HG02588 (cell line): ENCODE measurements around the gene MPV17L2.

Source experiments
- ATAC-seq: cut with Tn5 transposase; IDR thresholded peaks from one replicate; pipeline ENCODE4 v1.9.1; 2021; ENCODE audit warnings: mild to moderate bottlenecking, moderate library complexity; ENCODE audit not compliant: unreplicated experiment

The MPV17L2 gene

GRCh38 chr19:18160493-18160970 lies 32.5 kb upstream of the MPV17L2 start:
- ATAC-seq = no peak

GRCh38 chr19:18160971-18161635 lies 31.9 kb upstream of the MPV17L2 start:
- peak; percentile 64 for ATAC-seq

DNA sequence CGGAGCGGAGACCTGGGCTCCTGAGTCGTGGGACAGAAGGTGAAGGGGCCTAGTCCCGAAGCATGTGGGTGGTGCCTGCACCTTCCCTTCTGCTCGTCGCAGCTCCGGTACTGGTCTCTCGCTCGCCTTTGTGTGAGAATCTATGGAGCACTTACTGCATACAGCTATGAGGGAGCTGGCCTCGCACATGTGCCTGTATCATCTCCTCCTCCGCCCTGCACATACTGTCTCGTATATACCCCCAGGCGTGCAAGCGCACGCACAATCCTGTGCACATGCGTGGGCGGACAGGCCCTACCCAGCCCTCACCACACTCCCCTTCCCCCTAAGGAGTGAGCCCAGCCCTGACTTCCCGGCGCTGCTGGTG lies 31.4 kb upstream of the MPV17L2 start:
- ATAC-seq = peak; percentile 22

DNA sequence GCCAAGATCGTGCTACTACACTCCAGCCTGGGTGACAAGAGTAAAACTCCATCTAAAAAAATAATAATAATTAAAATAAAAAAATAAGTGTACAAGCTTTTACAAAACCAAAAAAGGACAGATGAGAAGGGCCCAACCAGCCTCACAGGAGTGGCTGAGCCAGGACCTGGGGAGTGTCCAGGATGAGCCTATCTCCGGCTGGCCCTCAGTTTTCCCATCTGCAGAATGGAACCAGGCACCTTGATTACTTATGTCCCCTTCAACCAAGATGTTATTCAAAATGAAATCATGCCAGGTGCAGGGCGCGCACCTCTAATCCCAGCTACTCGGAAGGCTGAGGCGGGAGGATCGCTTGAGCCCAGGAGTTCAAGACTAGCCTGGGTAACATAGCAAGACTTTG lies 28.9 kb upstream of the MPV17L2 start:
- ATAC-seq = no peak

DNA sequence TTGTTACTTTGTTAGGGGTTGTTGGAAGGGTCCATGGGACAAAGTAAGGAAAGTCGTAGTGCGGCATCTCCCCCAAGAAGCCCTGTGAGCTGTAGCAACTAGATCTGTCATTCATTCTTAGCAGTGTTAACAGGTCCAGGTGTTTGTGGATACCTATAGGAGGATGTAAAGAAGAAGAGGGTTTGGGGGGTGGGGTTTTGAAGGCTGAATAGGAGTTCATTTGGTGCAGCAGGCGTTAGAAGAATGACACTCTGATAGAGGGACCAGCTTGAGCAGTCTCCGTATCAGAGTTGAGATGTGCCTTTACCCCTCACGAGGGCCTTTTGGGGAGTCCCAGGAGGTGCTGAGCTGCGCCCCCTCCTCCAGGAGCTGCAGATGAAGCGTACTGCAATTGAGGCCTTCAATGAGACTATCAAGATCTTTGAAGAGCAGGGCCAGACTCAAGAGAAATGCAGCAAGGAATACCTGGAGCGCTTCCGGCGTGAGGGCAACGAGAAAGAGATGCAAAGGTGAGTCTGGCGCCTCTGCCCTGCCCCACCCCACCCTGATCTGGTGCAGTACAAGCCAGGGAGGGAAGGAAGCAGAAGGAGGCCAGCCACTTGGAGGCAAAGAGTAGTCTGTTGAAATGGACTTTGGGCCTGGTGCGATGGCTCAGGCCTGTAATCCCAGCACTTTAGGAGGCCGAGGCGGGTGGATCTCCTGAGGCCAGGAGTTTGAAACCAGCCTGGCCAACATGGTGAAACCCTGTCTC lies 27.0 kb upstream of the MPV17L2 start:
- no peak for ATAC-seq

GRCh38 chr19:18167011-18167410 lies 26.0 kb upstream of the MPV17L2 start:
- no peak for ATAC-seq

- ATAC-seq = no peak
Measured at GRCh38 chr19:18167975-18168645, 24.9 kb upstream of the MPV17L2 start.

DNA sequence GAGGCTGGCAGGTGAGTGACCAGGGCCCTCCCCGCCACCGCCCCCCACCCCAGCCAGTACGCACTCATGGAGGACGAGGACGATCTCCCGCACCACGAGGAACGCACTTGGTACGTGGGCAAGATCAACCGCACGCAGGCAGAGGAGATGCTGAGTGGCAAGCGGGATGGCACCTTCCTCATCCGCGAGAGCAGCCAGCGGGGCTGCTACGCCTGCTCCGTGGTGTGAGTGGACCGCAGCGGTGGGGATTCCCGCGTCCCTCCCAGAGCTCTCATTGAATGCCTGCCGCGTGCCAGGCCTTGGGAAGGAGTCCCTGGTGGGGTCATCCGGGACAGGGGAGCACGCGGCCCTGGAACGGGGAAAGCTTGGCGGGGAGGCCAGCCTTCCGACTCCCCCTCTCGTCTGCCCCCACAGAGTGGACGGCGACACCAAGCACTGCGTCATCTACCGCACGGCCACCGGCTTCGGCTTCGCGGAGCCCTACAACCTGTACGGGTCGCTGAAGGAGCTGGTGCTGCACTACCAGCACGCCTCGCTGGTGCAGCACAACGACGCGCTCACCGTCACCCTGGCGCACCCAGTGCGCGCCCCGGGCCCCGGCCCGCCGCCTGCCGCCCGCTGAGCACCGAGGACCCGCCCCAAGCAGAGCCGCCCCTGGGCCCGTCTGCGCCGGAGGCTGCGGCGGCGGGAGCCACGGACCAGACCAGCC lies 24.2 kb upstream of the MPV17L2 start:
- no peak for ATAC-seq

- no peak for ATAC-seq
Measured at GRCh38 chr19:18170714-18171255, 22.2 kb upstream of the MPV17L2 start.

DNA sequence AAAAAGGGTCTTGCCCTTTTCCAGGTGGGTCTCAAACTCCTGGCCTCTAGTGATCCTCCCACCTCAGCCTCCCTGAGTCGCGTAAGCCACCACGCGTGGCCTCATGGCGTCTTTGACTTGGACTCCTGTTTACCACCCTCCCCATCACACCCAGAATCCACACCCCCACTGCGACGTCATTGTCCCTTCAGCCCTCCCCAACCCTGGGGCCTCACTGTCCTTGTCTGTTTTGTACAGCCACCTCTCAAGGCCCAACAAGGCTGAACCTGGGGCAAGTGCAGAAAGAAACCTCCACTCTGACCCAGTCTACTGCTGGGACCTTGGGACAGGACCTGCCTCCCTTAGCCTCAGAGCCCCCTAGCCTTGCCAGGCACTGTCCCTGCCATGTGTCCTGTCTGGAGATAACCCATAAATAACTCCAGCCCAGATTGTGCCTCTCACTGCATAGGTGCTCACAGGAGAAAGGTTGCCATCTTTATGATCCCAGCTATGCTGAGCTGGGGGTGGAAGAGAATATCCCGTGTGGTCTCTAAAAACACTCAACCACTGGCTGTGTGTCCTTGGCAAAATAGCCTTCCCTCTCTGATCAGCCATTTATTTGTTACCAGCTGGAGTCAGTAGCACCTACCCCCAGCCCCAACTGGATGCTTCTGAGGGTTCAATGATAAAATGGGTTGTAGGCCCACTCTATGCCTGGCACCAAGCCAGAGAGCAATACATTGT lies 21.3 kb upstream of the MPV17L2 start:
- ATAC-seq = no peak

- no peak for ATAC-seq
Measured at GRCh38 chr19:18172331-18173053, 20.5 kb upstream of the MPV17L2 start.

DNA sequence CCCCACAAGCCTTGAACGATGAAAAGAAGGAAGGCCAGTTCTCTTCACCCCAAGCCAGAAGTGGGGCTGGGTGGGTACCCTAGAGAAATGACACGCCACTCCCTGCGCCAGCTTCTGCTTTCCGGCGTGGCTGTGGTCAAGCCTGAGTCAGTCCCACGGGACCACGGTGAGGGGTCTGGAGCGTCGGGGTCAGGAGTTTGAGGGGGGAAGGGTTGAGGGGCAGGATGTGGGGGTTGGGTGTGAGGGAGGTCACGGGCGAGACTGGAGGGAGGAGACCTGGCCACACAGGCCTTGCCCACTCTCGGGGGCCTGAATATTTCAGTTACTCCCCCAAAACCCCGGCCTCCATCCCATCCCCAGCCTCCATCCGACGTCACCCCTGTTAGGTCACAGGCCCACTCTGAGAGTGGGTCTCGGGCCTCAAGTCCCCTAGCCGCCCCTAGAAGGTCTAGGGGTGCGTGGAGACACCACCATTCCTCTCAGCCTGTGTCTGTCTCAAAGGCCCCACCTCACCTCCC lies 19.9 kb upstream of the MPV17L2 start:
- ATAC-seq = peak; percentile 5

DNA sequence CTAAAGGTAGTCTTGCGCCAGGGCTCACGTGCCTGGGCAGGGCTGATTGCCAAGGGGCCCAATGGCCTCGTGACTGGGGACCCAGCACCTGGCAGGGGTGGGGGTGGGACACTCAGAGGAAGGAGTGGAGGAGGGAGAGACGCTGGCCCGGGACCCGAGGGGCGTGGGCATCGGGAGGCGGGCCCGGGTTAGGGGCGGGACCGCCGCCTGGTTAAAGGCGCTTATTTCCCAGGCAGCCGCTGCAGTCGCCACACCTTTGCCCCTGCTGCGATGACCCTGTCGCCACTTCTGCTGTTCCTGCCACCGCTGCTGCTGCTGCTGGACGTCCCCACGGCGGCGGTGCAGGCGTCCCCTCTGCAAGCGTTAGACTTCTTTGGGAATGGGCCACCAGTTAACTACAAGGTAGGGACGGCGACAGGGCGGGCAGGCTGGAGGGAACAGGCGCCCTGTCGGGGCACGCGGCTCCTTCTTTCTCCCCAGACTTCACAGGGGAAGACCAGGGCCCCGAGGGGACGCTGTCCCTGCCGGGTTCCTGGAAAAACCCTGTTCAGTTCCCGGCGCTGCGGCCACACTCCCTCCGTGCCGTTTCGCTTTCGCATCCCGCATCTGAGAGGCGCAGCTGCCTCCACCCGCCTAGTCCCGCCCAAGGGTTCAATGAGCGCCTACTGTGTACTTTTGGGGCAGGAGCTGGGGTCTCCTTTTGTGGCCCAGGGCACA lies 19.3 kb upstream of the MPV17L2 start, which contains the start of gene IFI30:
TSS of gene IFI30 (plus strand) at position 242 of the 717 bp plus-strand sequence. CDS start at position 271, 29 bp downstream.
- peak; percentile 50 for ATAC-seq

GRCh38 chr19:18174983-18175382 lies 18.0 kb upstream of the MPV17L2 start:
- ATAC-seq = no peak

GRCh38 chr19:18176367-18177310 lies 16.4 kb upstream of the MPV17L2 start:
- no peak for ATAC-seq

GRCh38 chr19:18179957-18180356 lies 13.1 kb upstream of the MPV17L2 start:
- no peak for ATAC-seq

DNA sequence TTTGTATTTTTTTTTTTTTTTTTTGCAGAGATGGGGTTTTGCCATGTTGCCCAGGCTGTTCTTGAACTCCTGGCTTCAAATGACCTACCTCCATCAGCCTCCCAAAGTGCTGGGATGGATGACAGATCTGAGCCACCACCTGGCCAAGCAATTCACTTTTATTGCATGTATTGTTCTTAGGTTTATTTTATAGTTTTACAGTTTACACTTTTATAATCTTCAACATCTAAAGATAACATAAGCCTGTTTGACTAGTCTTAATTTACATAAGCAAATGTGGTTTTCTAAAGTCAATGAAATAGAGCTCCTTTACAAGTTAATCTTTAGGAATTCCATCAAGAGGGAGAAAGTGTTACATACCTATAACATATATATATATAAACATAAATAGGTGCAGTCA lies 9.5 kb upstream of the MPV17L2 start:
- no peak for ATAC-seq

- no peak for ATAC-seq
Measured at GRCh38 chr19:18185538-18185937, 7.5 kb upstream of the MPV17L2 start.
